ENCODE results near the gene MAGEF1.

The MAGEF1 gene

GRCh38 chr3:184711493-184712247 is at the start of gene MAGEF1:
Gene MAGEF1 (minus strand): TSS chr3:184712064. CDS start chr3:184711821, 243 bp downstream.
- Histone ChIP-seq H3K36me3 (ENCODE audit: control insufficient read depth in 2 of 2, insufficient read depth in 2 of 2, low read length in 2 of 2) (peaks cover 3 to 5% of the 10 kb centered on the region in 2 donors), H3K9ac (ENCODE audit: low read depth in 1 of 2, low read length in 2 of 2) (peak within 1 kb of the TSS; percentile 71 to 88), H3K4me1 (ENCODE audit: control insufficient read depth in 2 of 2, insufficient read depth in 2 of 2, low read length in 2 of 2) (peaks cover 12 to 14% of the 10 kb centered on the region in 2 donors), H3K27ac (ENCODE audit: low read depth in 2 of 2, low read length in 2 of 2) (peak within 1 kb of the TSS; percentile 81 to 93), H3K27me3 (ENCODE audit: control insufficient read depth in 2 of 2, insufficient read depth in 2 of 2, low read length in 2 of 2) (no peaks in the 10 kb centered on the region), H3K9me3 (ENCODE audit: control insufficient read depth in 2 of 2, low read length in 2 of 2) (no peaks in the 10 kb centered on the region), H3K4me3 (ENCODE audit: low read length in 2 of 2) (peak within 1 kb of the TSS; percentile 78 to 88)

- Histone ChIP-seq H3K4me3 (ENCODE audit: low read length in 2 of 2) (no peak overlapping the region), H3K36me3 (ENCODE audit: control insufficient read depth in 2 of 2, insufficient read depth in 2 of 2, low read length in 2 of 2) (no peaks in the 10 kb centered on the region), H3K4me1 (ENCODE audit: control insufficient read depth in 2 of 2, insufficient read depth in 2 of 2, low read length in 2 of 2) (peaks cover 19 to 24% of the 10 kb centered on the region in 2 donors), H3K27me3 (ENCODE audit: control insufficient read depth in 2 of 2, insufficient read depth in 2 of 2, low read length in 2 of 2) (no peaks in the 10 kb centered on the region), H3K9me3 (ENCODE audit: control insufficient read depth in 2 of 2, low read length in 2 of 2) (no peaks in the 10 kb centered on the region), H3K9ac (ENCODE audit: low read depth in 1 of 2, low read length in 2 of 2) (no peak overlapping the region), H3K27ac (ENCODE audit: low read depth in 2 of 2, low read length in 2 of 2) (no peak overlapping the region)
Measured at GRCh38 chr3:184761075-184761841, 49.4 kb upstream of the MAGEF1 start.

- no peaks in the 10 kb centered on the region for H3K36me3 ChIP-seq (ENCODE audit: control insufficient read depth in 2 of 2, insufficient read depth in 2 of 2, low read length in 2 of 2)
- peaks cover 21 to 27% of the 10 kb centered on the region in 2 donors for H3K4me1 ChIP-seq (ENCODE audit: control insufficient read depth in 2 of 2, insufficient read depth in 2 of 2, low read length in 2 of 2)
- no peaks in the 10 kb centered on the region for H3K27me3 ChIP-seq (ENCODE audit: control insufficient read depth in 2 of 2, insufficient read depth in 2 of 2, low read length in 2 of 2)
- H3K27ac ChIP-seq (ENCODE audit: low read depth in 2 of 2, low read length in 2 of 2): no peak overlapping the region
- H3K9me3 ChIP-seq (ENCODE audit: control insufficient read depth in 2 of 2, low read length in 2 of 2): no peaks in the 10 kb centered on the region
- H3K9ac ChIP-seq (ENCODE audit: low read depth in 1 of 2, low read length in 2 of 2): no peak overlapping the region
- no peak overlapping the region for H3K4me3 ChIP-seq (ENCODE audit: low read length in 2 of 2)
Measured at GRCh38 chr3:184760337-184761074, 48.6 kb upstream of the MAGEF1 start.

- no peaks in the 10 kb centered on the region for H3K27me3 ChIP-seq (ENCODE audit: control insufficient read depth in 2 of 2, insufficient read depth in 2 of 2, low read length in 2 of 2)
- no peaks in the 10 kb centered on the region for H3K36me3 ChIP-seq (ENCODE audit: control insufficient read depth in 2 of 2, insufficient read depth in 2 of 2, low read length in 2 of 2)
- H3K4me3 ChIP-seq (ENCODE audit: low read length in 2 of 2): no peak overlapping the region
- H3K9me3 ChIP-seq (ENCODE audit: control insufficient read depth in 2 of 2, low read length in 2 of 2): no peaks in the 10 kb centered on the region
- peaks cover 18 to 25% of the 10 kb centered on the region in 2 donors for H3K4me1 ChIP-seq (ENCODE audit: control insufficient read depth in 2 of 2, insufficient read depth in 2 of 2, low read length in 2 of 2)
- no peak overlapping the region for H3K27ac ChIP-seq (ENCODE audit: low read depth in 2 of 2, low read length in 2 of 2)
- H3K9ac ChIP-seq (ENCODE audit: low read depth in 1 of 2, low read length in 2 of 2): no peak overlapping the region
Measured at GRCh38 chr3:184759666-184760200, 47.9 kb upstream of the MAGEF1 start.

GRCh38 chr3:184758056-184758455 is 46.2 kb upstream of the MAGEF1 start:
- Histone ChIP-seq H3K27ac (ENCODE audit: low read depth in 2 of 2, low read length in 2 of 2) (no peak overlapping the region), H3K27me3 (ENCODE audit: control insufficient read depth in 2 of 2, insufficient read depth in 2 of 2, low read length in 2 of 2) (no peaks in the 10 kb centered on the region), H3K4me1 (ENCODE audit: control insufficient read depth in 2 of 2, insufficient read depth in 2 of 2, low read length in 2 of 2) (peaks cover 18 to 25% of the 10 kb centered on the region in 2 donors), H3K9ac (ENCODE audit: low read depth in 1 of 2, low read length in 2 of 2) (no peak overlapping the region), H3K9me3 (ENCODE audit: control insufficient read depth in 2 of 2, low read length in 2 of 2) (no peaks in the 10 kb centered on the region), H3K36me3 (ENCODE audit: control insufficient read depth in 2 of 2, insufficient read depth in 2 of 2, low read length in 2 of 2) (no peaks in the 10 kb centered on the region), H3K4me3 (ENCODE audit: low read length in 2 of 2) (no peak overlapping the region)

GRCh38 chr3:184757022-184757651 is 45.3 kb upstream of the MAGEF1 start:
- Histone ChIP-seq H3K9ac (ENCODE audit: low read depth in 1 of 2, low read length in 2 of 2) (peak overlapping the region; percentile 26 to 36), H3K4me3 (ENCODE audit: low read length in 2 of 2) (peak overlapping the region; percentile 38 to 63), H3K4me1 (ENCODE audit: control insufficient read depth in 2 of 2, insufficient read depth in 2 of 2, low read length in 2 of 2) (peaks cover 18 to 25% of the 10 kb centered on the region in 2 donors), H3K27ac (ENCODE audit: low read depth in 2 of 2, low read length in 2 of 2) (peak overlapping the region; percentile 67 to 82), H3K9me3 (ENCODE audit: control insufficient read depth in 2 of 2, low read length in 2 of 2) (no peaks in the 10 kb centered on the region), H3K36me3 (ENCODE audit: control insufficient read depth in 2 of 2, insufficient read depth in 2 of 2, low read length in 2 of 2) (no peaks in the 10 kb centered on the region), H3K27me3 (ENCODE audit: control insufficient read depth in 2 of 2, insufficient read depth in 2 of 2, low read length in 2 of 2) (no peaks in the 10 kb centered on the region)

- no peaks in the 10 kb centered on the region for H3K36me3 ChIP-seq (ENCODE audit: control insufficient read depth in 2 of 2, insufficient read depth in 2 of 2, low read length in 2 of 2)
- H3K27ac ChIP-seq (ENCODE audit: low read depth in 2 of 2, low read length in 2 of 2): peak overlapping the region; percentile 67 to 82
- peaks cover 18 to 25% of the 10 kb centered on the region in 2 donors for H3K4me1 ChIP-seq (ENCODE audit: control insufficient read depth in 2 of 2, insufficient read depth in 2 of 2, low read length in 2 of 2)
- H3K27me3 ChIP-seq (ENCODE audit: control insufficient read depth in 2 of 2, insufficient read depth in 2 of 2, low read length in 2 of 2): no peaks in the 10 kb centered on the region
- H3K9ac ChIP-seq (ENCODE audit: low read depth in 1 of 2, low read length in 2 of 2): peak overlapping the region in 1 of 2 donors; percentile 30
- H3K9me3 ChIP-seq (ENCODE audit: control insufficient read depth in 2 of 2, low read length in 2 of 2): no peaks in the 10 kb centered on the region
- peak overlapping the region in 1 of 2 donors; percentile 38 for H3K4me3 ChIP-seq (ENCODE audit: low read length in 2 of 2)
Measured at GRCh38 chr3:184756151-184757021, 44.5 kb upstream of the MAGEF1 start.

GRCh38 chr3:184755315-184755731 is 43.5 kb upstream of the MAGEF1 start:
- H3K4me1 ChIP-seq (ENCODE audit: control insufficient read depth in 2 of 2, insufficient read depth in 2 of 2, low read length in 2 of 2): peaks cover 18 to 25% of the 10 kb centered on the region in 2 donors
- H3K36me3 ChIP-seq (ENCODE audit: control insufficient read depth in 2 of 2, insufficient read depth in 2 of 2, low read length in 2 of 2): no peaks in the 10 kb centered on the region
- no peaks in the 10 kb centered on the region for H3K27me3 ChIP-seq (ENCODE audit: control insufficient read depth in 2 of 2, insufficient read depth in 2 of 2, low read length in 2 of 2)
- H3K4me3 ChIP-seq (ENCODE audit: low read length in 2 of 2): no peak overlapping the region
- peak overlapping the region in 1 of 2 donors; percentile 14 for H3K27ac ChIP-seq (ENCODE audit: low read depth in 2 of 2, low read length in 2 of 2)
- H3K9me3 ChIP-seq (ENCODE audit: control insufficient read depth in 2 of 2, low read length in 2 of 2): no peaks in the 10 kb centered on the region
- H3K9ac ChIP-seq (ENCODE audit: low read depth in 1 of 2, low read length in 2 of 2): no peak overlapping the region

- H3K27ac ChIP-seq (ENCODE audit: low read depth in 2 of 2, low read length in 2 of 2): no peak overlapping the region
Measured at GRCh38 chr3:184752361-184752760, 40.5 kb upstream of the MAGEF1 start.

More at GRCh38 chr3:184752361-184752760, 40.5 kb upstream of the MAGEF1 start:
- Histone ChIP-seq H3K36me3 (ENCODE audit: control insufficient read depth in 2 of 2, insufficient read depth in 2 of 2, low read length in 2 of 2) (no peaks in the 10 kb centered on the region), H3K4me1 (ENCODE audit: control insufficient read depth in 2 of 2, insufficient read depth in 2 of 2, low read length in 2 of 2) (peaks cover 16 to 23% of the 10 kb centered on the region in 2 donors), H3K9ac (ENCODE audit: low read depth in 1 of 2, low read length in 2 of 2) (no peak overlapping the region), H3K9me3 (ENCODE audit: control insufficient read depth in 2 of 2, low read length in 2 of 2) (no peaks in the 10 kb centered on the region), H3K27me3 (ENCODE audit: control insufficient read depth in 2 of 2, insufficient read depth in 2 of 2, low read length in 2 of 2) (no peaks in the 10 kb centered on the region), H3K4me3 (ENCODE audit: low read length in 2 of 2) (no peak overlapping the region)

Data from mucosa of rectum (tissue), 2 donors.